Urinary bladder (tissue), 4 donors: Measurements from ENCODE around the gene NAA38. TPM values are rescaled to one million over a fixed set of nuclear protein-coding genes. Genes with fewer than 3 reads are reported as not detected.
A peak's percentile ranks its signal among the peaks of the same experiment; 100 is the strongest.
"Not testable (repeated sequence)": the region's sequence is repeated elsewhere in the genome, so short reads cannot be mapped to it uniquely, and the experiment has no call there.

Experiments
- DNase-seq: peaks from one replicate; pipeline ENCODE4 v3.0.0-alpha.2; 2015; ENCODE audit errors: extremely low spot score
- H3K27ac ChIP-seq: one replicate; pipeline ENCODE4 v1.5.1; 2013; ENCODE audit warnings: low read depth, mild to moderate bottlenecking, moderate library complexity
- H3K36me3 ChIP-seq: one replicate; pipeline ENCODE4 v1.6.1; 2013; ENCODE audit warnings: mild to moderate bottlenecking, moderate library complexity; ENCODE audit not compliant: insufficient read depth
- H3K4me1 ChIP-seq: one replicate; pipeline ENCODE4 v1.6.1; 2013; ENCODE audit warnings: mild to moderate bottlenecking, moderate library complexity; ENCODE audit not compliant: insufficient read depth
- H3K4me3 ChIP-seq: one replicate; pipeline ENCODE4 v1.5.1; 2013; ENCODE audit warnings: low read depth, low read length
- WGBS: extraction: QIAGEN DNeasy Blood & Tissue Kit; methylation state at CpG from one replicate; pipeline ENCODE4 v1.1.7; 2013; 5-methylcytosine and 5-hydroxymethylcytosine counted together
- polyA plus RNA-seq: library from polyadenylated mRNA; stranded (reverse); fragments of 200-250 nt; gene quantifications from one replicate; pipeline ENCODE4 v1.2.3, GENCODE V29; 2013
- total RNA-seq: library from RNA; depleted of rRNA; stranded (reverse); fragments of >200 nt; gene quantifications from one replicate; pipeline ENCODE4 v1.2.3, GENCODE V29; 2014
- donor health status: healthy with polysubstance abuse.
- donor health status: healthy.

The NAA38 gene
- total and polyA plus RNA-seq, 2 donors: 44.4 to 110 TPM

DNA sequence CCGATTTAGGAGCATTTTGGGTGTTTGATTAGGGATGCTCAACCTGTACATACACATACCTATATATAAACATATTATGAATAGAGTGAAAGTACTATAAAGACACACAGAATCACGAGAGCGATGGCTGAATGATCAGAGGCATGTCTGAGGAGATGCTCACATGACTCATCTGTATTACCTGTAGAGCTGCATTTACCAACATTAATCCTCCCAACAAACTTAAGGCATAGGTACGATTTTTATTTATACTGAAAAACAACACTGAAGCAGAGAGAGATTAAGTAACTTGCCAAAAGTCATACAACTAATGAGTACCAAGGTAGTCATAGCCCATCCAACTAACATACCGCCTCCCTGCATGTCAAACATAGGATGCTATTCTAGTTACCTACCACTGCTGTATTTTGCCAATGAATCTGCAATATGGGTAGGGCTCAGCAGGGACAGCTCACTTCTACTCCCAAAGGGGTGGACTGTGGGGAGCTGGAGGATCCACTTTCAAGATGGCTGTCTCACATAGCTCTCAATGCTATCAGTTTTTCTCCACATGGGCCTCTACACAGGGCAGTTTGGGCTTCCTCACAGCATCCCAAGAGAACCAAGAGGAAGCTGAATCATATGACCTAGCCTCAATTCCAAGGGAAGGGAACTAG is 7.8 kb upstream of the NAA38 start:
- Histone ChIP-seq H3K4me3 (no peak overlapping the region), H3K27ac (no peak overlapping the region), H3K4me1 (no peaks in the 10 kb centered on the region), H3K36me3 (no peaks in the 10 kb centered on the region)
- no peak for DNase-seq
- 91% methylated on average over 5 of the region's 5 CpGs for WGBS

DNA sequence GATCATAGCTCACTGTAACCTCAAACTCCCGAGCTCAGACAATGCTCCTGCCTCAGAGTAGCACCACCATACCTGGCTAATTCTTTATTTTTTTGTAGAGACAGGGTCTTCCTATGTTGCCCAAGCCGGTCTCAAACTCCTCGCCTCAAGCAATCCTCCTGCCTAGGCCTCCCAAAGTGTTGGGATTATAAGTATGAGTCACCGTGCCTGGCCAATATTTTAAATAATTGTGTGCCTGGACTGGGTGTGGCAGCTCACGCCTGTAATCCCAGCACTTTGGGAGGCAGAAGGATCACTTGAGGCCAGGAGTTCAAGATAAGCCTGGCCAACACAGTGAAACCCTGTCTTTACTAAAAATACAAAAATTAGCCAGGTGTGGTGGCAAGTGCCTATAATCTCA is 7.0 kb upstream of the NAA38 start:
- H3K4me3 ChIP-seq, DNase-seq, H3K4me1 ChIP-seq, H3K27ac ChIP-seq, H3K36me3 ChIP-seq: not testable (repeated sequence)
- 72% methylated on average over 5 of the region's 5 CpGs for WGBS

DNA sequence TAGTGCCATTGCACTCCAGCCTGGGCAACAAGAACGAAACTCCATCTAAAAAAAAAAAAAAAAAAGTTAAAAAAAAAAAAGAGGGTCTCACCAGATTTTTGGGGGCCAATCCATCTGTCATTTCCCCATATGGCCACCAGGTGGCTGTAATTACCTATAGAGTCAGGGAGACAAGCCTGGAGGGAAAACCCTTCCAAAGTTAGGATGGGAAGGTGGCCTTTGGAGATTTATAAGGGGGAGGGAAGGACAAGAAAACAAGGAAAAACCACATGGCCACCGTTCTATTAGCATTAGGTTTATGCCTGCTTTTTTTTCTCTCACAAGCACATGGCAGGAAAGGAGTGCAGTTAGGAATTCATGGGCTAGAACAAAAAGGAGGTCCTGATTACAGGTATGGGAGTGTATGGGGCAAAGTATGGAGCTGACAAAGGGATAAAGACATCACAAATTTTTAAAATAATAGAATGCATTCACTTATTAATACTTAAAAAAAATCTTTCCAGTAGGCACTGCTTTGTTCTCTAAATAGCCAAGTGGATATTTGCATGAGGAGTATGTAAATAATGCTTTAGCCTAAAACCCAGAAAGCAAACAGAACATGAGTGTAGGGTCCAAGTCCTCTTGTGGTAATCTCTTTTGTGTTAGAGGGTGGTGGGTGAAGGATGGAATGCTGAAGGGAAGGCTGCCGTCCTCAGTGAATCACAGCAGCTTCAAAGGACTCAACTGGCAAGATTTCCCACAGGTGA is 5.5 kb upstream of the NAA38 start:
- DNase-seq: no peak
- Histone ChIP-seq H3K27ac (no peak overlapping the region), H3K4me3 (no peak overlapping the region), H3K36me3 (no peaks in the 10 kb centered on the region), H3K4me1 (no peaks in the 10 kb centered on the region)
- 41% methylated on average over 3 of the region's 3 CpGs for WGBS

DNA sequence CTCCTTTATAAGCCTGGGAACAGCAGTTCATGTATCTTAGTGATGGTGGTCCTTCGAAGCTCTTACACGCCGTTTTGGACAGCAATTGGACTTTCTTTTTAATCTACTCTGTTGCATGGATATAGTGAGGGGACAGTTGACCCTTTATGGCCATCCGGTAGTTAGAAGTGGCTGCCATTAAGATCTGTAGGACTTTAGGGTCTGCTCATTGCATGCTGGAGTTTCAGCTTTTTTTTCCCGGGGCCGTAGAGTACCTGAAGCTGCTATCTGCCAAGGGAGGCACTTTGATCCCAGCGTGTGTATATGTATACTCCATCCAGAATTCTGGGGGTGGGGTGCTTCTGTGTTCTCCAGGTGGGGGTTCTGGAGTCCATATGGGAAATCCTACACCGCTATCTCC is 1.7 kb upstream of the NAA38 start:
- Histone ChIP-seq H3K4me3 (no peak overlapping the region), H3K36me3 (no peaks in the 10 kb centered on the region), H3K27ac (no peak overlapping the region), H3K4me1 (no peaks in the 10 kb centered on the region)
- 82% methylated on average over 8 of the region's 8 CpGs for WGBS
- DNase-seq: no peak

DNA sequence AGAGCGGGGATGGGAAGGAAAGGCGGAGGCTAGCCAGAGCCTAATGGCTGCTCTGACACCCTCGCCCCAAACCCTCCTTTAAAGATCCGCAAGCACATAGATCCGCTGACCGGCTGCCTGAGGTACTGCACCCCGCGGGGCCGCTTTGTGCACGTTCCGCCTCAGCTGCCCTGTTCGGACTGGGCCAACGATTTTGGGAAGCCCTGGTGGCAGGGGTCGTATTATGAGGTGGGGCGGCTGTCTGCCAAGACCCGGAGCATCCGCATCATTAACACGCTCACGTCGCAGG is 1.1 kb upstream of the NAA38 start:
- Histone ChIP-seq H3K27ac (no peak overlapping the region), H3K36me3 (no peaks in the 10 kb centered on the region), H3K4me3 (peak overlapping the region; percentile 53), H3K4me1 (no peaks in the 10 kb centered on the region)
- no peak for DNase-seq
- WGBS: 31% methylated on average over 20 of the region's 20 CpGs

DNA sequence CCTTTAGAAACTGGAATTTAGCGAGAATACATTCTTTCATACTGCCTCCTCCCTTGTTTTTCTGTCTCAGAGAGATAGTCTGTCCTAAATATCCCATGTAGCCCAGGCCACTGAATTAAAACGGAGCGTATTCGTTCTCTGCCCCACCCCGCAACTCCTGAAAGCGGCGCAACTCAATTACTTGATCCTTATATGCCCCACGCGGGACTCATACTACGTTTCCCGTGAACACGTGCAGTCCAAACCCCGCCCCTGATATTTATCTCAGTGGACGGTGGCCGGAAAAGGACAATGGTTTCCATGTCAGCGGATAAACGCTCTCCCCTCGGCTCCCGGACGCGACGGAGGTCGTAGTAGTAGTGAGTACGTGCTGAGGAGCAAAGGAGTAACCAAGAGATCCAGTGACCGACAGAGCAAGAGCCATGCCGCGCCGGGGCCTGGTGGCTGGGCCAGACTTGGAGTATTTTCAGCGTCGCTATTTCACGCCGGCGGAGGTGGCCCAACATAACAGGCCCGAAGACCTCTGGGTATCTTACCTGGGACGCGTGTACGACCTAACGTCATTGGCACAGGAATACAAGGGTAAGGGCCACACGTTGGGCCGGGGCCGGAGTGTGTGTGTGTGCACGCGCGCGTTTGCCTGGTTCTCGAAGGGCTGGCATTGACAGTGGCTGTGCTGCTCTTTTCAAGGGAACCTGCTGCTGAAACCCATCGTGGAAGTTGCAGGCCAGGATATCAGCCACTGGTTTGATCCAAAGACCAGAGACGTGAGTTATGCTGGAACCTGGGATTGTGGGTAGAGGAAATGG is 558 bp upstream of the NAA38 start, which contains the start of gene CYB5D1:
Gene CYB5D1 (plus strand): TSS at position 291 of the 809 bp plus-strand sequence. CDS start 132 bp downstream, at position 423.
- peak; percentile 91 for DNase-seq
- Histone ChIP-seq H3K36me3 (peaks cover 2% of the 10 kb centered on the region), H3K27ac (peak within 1 kb of the TSS; percentile 76), H3K4me1 (no peaks in the 10 kb centered on the region), H3K4me3 (peak within 1 kb of the TSS; percentile 53)
- WGBS: 3% methylated on average over 48 of the region's 48 CpGs

DNA sequence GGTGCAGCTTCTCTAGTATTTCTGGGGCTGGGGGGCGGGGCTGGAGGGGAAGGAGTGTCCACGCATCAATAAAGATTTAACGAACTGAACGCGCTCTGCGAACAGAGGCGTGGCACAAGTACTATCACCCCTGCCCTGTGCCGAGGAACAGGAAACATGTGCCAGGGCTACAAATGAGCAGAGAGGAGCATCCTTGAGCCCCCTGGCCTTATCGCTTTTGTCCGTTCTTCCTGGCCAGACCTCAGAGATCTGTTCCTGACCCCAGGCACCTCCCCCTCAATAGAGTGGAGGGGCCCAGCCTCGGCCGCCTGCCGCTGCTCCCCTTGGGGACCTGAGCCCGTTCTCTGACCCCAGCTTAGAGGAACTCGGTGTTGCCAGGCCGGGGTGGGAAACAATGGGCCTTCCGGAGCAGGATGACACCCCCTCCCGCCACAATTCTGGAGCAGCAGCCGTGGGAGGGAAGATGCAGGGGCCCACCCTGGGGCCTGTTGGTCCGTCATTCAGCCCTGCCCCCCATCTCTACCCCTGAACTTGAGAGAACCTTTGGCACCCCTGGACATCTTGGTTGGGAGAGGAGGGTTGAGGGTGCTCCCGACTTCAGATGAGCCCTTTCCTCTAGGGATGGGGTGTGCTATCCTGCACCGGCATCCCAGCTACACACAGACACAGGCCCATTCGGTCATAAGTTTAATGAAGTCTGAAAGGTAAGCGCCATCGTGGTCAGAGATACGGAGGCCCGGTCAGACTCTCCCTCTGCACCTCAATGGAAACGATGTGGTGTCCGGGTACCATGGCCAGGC is 1.1 kb downstream of the NAA38 start:
- 5% methylated on average over 29 of the region's 29 CpGs for WGBS
- no peak for DNase-seq
- Histone ChIP-seq H3K36me3 (peaks cover 2% of the 10 kb centered on the region), H3K4me3 (peak overlapping the region; percentile 41), H3K27ac (peak overlapping the region; percentile 61), H3K4me1 (no peaks in the 10 kb centered on the region)

DNA sequence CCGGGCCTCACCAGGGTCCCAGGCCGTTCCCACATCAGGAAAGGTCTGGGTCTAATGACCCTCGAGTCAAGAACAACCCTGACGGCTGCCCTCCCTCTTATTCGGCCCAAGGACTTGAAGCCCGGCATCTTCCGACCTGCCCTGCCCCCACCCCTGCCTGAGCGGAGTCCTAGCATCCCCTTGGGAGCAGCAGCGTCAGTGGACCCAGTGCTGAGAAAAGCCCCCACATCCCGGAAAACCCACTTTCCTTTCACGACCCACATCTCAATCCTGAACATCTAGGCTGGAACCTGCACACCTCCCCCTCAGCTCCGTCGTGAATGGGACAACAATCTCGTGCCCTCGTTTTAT is 1.7 kb downstream of the NAA38 start:
- 8% methylated on average over 15 of the region's 15 CpGs for WGBS
- Histone ChIP-seq H3K4me1 (no peaks in the 10 kb centered on the region), H3K27ac (peak overlapping the region; percentile 44)

DNA sequence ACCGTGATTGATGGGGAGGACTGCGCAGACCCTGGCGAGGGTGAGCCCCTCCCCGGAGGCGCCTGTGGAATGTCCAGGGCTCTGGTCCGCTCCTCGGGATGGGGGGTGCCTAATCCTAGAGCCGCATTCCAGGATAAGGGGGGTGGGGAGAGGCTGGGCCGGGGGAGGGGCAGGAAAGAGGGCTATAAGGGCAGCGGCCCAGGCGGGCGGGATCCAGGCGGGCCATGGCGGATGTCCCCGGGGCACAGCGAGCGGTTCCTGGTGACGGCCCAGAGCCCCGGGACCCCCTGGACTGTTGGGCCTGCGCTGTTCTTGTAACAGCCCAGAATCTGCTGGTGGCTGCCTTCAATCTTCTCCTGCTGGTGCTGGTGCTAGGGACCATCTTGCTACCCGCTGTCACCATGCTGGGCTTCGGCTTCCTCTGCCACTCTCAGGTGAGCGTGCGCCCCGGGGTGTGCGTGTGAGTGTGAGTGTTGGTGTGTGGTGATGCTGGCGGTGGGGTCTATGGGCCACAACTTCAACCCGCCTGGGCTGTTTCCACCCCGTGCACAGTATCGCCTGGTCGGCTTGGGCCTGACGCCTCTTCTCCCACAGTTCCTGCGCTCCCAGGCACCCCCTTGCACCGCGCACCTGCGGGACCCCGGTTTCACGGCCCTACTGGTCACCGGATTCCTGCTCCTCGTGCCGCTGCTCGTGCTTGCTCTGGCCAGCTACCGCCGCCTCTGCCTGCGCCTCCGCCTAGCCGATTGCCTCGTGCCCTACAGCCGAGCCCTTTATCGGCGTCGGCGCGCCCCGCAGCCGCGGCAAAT is 2.3 kb downstream of the NAA38 start, which contains the start of gene TMEM88:
Gene TMEM88 (plus strand): TSS at position 216 of the 809 bp plus-strand sequence. CDS start 9 bp downstream, at position 225.
- peak within 1 kb of the TSS; percentile 61 for H3K27ac ChIP-seq
- H3K36me3 ChIP-seq: peaks cover 2% of the 10 kb centered on the region
- WGBS: 34% methylated on average over 57 of the region's 57 CpGs
- peak within 1 kb of the TSS; percentile 41 for H3K4me3 ChIP-seq
- DNase-seq: no peak
- no peaks in the 10 kb centered on the region for H3K4me1 ChIP-seq

More for the DNA sequence above, 1.7 kb downstream of the NAA38 start:
- H3K36me3 ChIP-seq: peaks cover 2% of the 10 kb centered on the region
- peak overlapping the region; percentile 41 for H3K4me3 ChIP-seq
- DNase-seq: no peak

DNA sequence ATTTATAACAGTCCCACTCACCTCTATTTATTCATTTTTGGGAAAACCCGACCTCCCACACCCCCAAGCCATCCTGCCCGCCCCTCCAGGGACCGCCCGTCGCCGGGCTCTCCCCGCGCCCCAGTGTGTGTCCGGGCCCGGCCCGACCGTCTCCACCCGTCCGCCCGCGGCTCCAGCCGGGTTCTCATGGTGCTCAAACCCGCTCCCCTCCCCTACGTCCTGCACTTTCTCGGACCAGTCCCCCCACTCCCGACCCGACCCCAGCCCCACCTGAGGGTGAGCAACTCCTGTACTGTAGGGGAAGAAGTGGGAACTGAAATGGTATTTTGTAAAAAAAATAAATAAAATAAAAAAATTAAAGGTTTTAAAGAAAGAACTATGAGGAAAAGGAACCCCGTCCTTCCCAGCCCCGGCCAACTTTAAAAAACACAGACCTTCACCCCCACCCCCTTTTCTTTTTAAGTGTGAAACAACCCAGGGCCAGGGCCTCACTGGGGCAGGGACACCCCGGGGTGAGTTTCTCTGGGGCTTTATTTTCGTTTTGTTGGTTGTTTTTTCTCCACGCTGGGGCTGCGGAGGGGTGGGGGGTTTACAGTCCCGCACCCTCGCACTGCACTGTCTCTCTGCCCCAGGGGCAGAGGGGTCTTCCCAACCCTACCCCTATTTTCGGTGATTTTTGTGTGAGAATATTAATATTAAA is 3.1 kb downstream of the NAA38 start:
- H3K4me1 ChIP-seq: no peaks in the 10 kb centered on the region
- no peak overlapping the region for H3K4me3 ChIP-seq
- no peak overlapping the region for H3K27ac ChIP-seq
- peaks cover 2% of the 10 kb centered on the region for H3K36me3 ChIP-seq
- no peak for DNase-seq
- 65% methylated on average over 31 of the region's 31 CpGs for WGBS

DNA sequence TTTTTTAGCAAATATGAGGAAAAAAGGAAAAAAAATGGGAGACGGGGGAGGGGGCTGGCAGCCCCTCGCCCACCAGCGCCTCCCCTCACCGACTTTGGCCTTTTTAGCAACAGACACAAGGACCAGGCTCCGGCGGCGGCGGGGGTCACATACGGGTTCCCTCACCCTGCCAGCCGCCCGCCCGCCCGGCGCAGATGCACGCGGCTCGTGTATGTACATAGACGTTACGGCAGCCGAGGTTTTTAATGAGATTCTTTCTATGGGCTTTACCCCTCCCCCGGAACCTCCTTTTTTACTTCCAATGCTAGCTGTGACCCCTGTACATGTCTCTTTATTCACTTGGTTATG is 3.7 kb downstream of the NAA38 start:
- no peak for DNase-seq
- WGBS: 83% methylated on average over 21 of the region's 21 CpGs
- no peaks in the 10 kb centered on the region for H3K4me1 ChIP-seq
- peaks cover 2% of the 10 kb centered on the region for H3K36me3 ChIP-seq
- no peak overlapping the region for H3K27ac ChIP-seq
- H3K4me3 ChIP-seq: no peak overlapping the region

DNA sequence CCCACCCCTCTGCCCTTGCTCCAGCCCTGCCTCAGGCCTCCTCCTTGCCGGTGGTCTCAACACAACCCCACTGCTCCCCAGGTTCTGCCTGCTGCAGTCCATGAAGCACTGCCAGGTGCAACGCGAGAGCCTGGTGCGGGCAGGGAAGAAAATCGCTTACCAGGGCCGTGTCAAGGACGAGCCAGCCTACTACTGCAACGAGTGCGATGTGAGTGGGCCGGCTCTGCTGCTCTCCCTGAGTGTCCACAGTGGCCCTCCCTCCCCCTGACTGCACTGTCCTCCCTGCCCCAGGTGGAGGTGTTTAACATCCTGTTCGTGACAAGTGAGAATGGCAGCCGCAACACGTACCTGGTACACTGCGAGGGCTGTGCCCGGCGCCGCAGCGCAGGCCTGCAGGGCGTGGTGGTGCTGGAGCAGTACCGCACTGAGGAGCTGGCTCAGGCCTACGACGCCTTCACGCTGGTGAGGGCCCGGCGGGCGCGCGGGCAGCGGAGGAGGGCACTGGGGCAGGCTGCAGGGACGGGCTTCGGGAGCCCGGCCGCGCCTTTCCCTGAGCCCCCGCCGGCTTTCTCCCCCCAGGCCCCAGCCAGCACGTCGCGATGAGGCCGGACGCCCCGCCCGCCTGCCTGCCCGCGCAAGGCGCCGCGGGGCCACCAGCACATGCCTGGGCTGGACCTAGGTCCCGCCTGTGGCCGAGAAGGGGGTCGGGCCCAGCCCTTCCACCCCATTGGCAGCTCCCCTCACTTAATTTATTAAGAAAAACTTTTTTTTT is 4.3 kb downstream of the NAA38 start:
- Histone ChIP-seq H3K4me3 (no peak overlapping the region), H3K36me3 (peaks cover 2% of the 10 kb centered on the region), H3K4me1 (no peaks in the 10 kb centered on the region), H3K27ac (no peak overlapping the region)
- no peak for DNase-seq
- WGBS: 79% methylated on average over 51 of the region's 51 CpGs
